H1 (cell line): ENCODE data around the gene DOCK11. TPM values are rescaled to one million over a fixed set of nuclear protein-coding genes. Genes with fewer than 3 reads are reported as not detected.

Source experiments
- CTCF ChIA-PET: fragments of 300-600 bp; sonication (Branson Sonifier 250); formaldehyde crosslinking; loops from one replicate; lab custom pipeline; 2021; ENCODE audit not compliant: partially characterized antibody; lab: Charles Lee
- POLR2A ChIA-PET: fragments of 300-600 bp; sonication (Branson Sonifier 250); formaldehyde crosslinking; loops from one replicate; lab custom pipeline; 2021; ENCODE audit warnings: inconsistent platforms; ENCODE audit not compliant: partially characterized antibody; lab: Charles Lee
- DNase-seq, 2 experiments: peaks; one replicate each; pipeline versions ENCODE4 v3.0.0 to v3.0.0-alpha.2; 2010 to 2022; ENCODE audit warnings: low spot score in 2 of 2, low read depth in 1 of 2, mixed read lengths in 1 of 2
- FAIRE-seq: peaks from 2 replicates; lab custom pipeline; 2011; peaks lifted over from hg19 to GRCh38; lab: Jason Lieb, UNC
- H2AFZ ChIP-seq: 2 replicates; pipeline ENCODE4 v1.8.1; 2012; ENCODE audit warnings: low read length, inconsistent platforms
- H2AK5ac ChIP-seq: 2 replicates; pipeline ENCODE4 v1.6.1; 2013; ENCODE audit warnings: low read depth, low read length
- H2BK120ac ChIP-seq: replicated peaks from 2 replicates; pipeline ENCODE3; 2013; ENCODE audit warnings: low read depth, low read length, inconsistent platforms
- H2BK12ac ChIP-seq: 2 replicates; pipeline ENCODE4 v1.6.1; 2013; ENCODE audit warnings: low read depth, low read length
- H2BK15ac ChIP-seq: 2 replicates; pipeline ENCODE4 v1.6.1; 2013; ENCODE audit warnings: low read length
- H2BK20ac ChIP-seq: 2 replicates; pipeline ENCODE4 v1.6.1; 2013; ENCODE audit warnings: low read length
- H2BK5ac ChIP-seq: 2 replicates; pipeline ENCODE4 v1.6.1; 2013; ENCODE audit warnings: low read depth, low read length
- H3K14ac ChIP-seq: 2 replicates; pipeline ENCODE4 v1.6.1; 2013; ENCODE audit warnings: inconsistent platforms; ENCODE audit not compliant: insufficient read length
- H3K18ac ChIP-seq: 2 replicates; pipeline ENCODE4 v1.6.1; 2013; ENCODE audit warnings: low read length; ENCODE audit errors: extremely low read depth
- H3K23ac ChIP-seq: 2 replicates; pipeline ENCODE4 v1.6.1; 2013; ENCODE audit warnings: inconsistent platforms; ENCODE audit not compliant: insufficient read length
- H3K23me2 ChIP-seq: 2 replicates; pipeline ENCODE4 v1.6.1; 2013; ENCODE audit warnings: low read depth, low read length
- H3K27ac ChIP-seq: 2 replicates; pipeline ENCODE4 v1.6.1; 2011; ENCODE audit warnings: low read depth, low read length, inconsistent platforms
- H3K27me3 ChIP-seq, 4 experiments: replicated peaks in 1 of 4; 1 replicate in 1 of 4; 2 replicates in 3 of 4; pipeline versions ENCODE4 v1.6.1 to v1.8.1; 2011 to 2013; ENCODE audit warnings: low read length in 3 of 4, mild to moderate bottlenecking in 3 of 4, inconsistent platforms in 2 of 4, mixed read lengths in 2 of 4, moderate library complexity in 1 of 4; ENCODE audit not compliant: control insufficient read depth in 3 of 4, insufficient read depth in 3 of 4; ENCODE audit errors: extremely low read depth in 1 of 4
- H3K36me3 ChIP-seq, 4 experiments: 2 replicates each; pipeline versions ENCODE4 v1.6.1 to v1.8.1; 2011 to 2013; ENCODE audit warnings: mild to moderate bottlenecking in 4 of 4, low read length in 3 of 4, moderate library complexity in 2 of 4, control low read depth in 1 of 4, inconsistent platforms in 1 of 4; ENCODE audit not compliant: insufficient read depth in 4 of 4, control insufficient read depth in 2 of 4
- H3K4ac ChIP-seq: replicated peaks from 2 replicates; pipeline ENCODE3; 2013; ENCODE audit warnings: low read length, low read depth, mixed read lengths, inconsistent platforms; ENCODE audit not compliant: insufficient read length
- H3K4me1 ChIP-seq, 4 experiments: replicated peaks in 1 of 4; 1 replicate in 1 of 4; 2 replicates in 3 of 4; pipeline versions ENCODE4 v1.6.1 to v1.8.1; 2011 to 2013; ENCODE audit warnings: low read length in 3 of 4, inconsistent platforms in 2 of 4, mixed read lengths in 1 of 4; ENCODE audit not compliant: insufficient read depth in 4 of 4, control insufficient read depth in 3 of 4
- H3K4me2 ChIP-seq, 2 experiments: 2 replicates each; pipeline versions ENCODE4 v1.6.1 to v1.8.1; 2011 to 2013; ENCODE audit warnings: low read depth in 2 of 2, low read length in 2 of 2, control low read depth in 1 of 2, inconsistent platforms in 1 of 2, mild to moderate bottlenecking in 1 of 2; ENCODE audit not compliant: insufficient read depth in 1 of 2
- H3K4me3 ChIP-seq, 4 experiments: fragments of 200-600, 300-600 bp in 1 of 4; sonication (generic), shearing (Covaris generic), sonication (Bioruptor Twin) in 1 of 4; 2 replicates each; pipeline versions ENCODE4 v1.5.1 to v1.8.1; 2011 to 2016; ENCODE audit warnings: low read length in 4 of 4, low read depth in 3 of 4, control low read depth in 2 of 4, inconsistent platforms in 2 of 4, mild to moderate bottlenecking in 2 of 4, mixed read lengths in 1 of 4, moderate library complexity in 1 of 4; ENCODE audit not compliant: insufficient read depth in 2 of 4; ENCODE audit errors: extremely low read depth in 1 of 4
- H3K56ac ChIP-seq: replicated peaks from 2 replicates; pipeline ENCODE3; 2013; ENCODE audit warnings: low read depth, mild to moderate bottlenecking, mixed read lengths, low read length, inconsistent platforms; ENCODE audit not compliant: insufficient read length
- H3K79me1 ChIP-seq: 2 replicates; pipeline ENCODE4 v1.6.1; 2013; ENCODE audit warnings: low read depth, low read length, control low read depth
- H3K79me2 ChIP-seq, 2 experiments: 2 replicates each; pipeline versions ENCODE4 v1.6.1 to v1.8.1; 2012 to 2013; ENCODE audit warnings: low read length in 2 of 2, mild to moderate bottlenecking in 2 of 2, inconsistent platforms in 1 of 2; ENCODE audit not compliant: insufficient read depth in 2 of 2, control insufficient read depth in 1 of 2
- H3K9ac ChIP-seq, 4 experiments: replicated peaks in 1 of 4; 1 replicate in 1 of 4; 2 replicates in 3 of 4; pipeline versions ENCODE4 v1.6.1 to v1.8.1; 2011 to 2013; ENCODE audit warnings: low read depth in 3 of 4, low read length in 3 of 4, control low read depth in 2 of 4, mild to moderate bottlenecking in 2 of 4, moderate library complexity in 2 of 4, inconsistent platforms in 1 of 4; ENCODE audit errors: extremely low read depth in 1 of 4
- H3K9me3 ChIP-seq, 2 experiments: 2 replicates each; pipeline versions ENCODE4 v1.6.1 to v1.8.1; 2012 to 2013; ENCODE audit warnings: mild to moderate bottlenecking in 2 of 2, moderate library complexity in 2 of 2, control low read depth in 1 of 2, inconsistent platforms in 1 of 2, low read depth in 1 of 2, low read length in 1 of 2, mixed read lengths in 1 of 2; ENCODE audit not compliant: insufficient read depth in 2 of 2
- H4K20me1 ChIP-seq, 2 experiments: replicated peaks in 1 of 2; 2 replicates each; pipeline versions ENCODE3 to v1.8.1; 2011 to 2013; ENCODE audit warnings: inconsistent platforms in 2 of 2, low read length in 2 of 2, mild to moderate bottlenecking in 1 of 2; ENCODE audit not compliant: insufficient read depth in 2 of 2, control insufficient read depth in 1 of 2
- H4K5ac ChIP-seq: 2 replicates; pipeline ENCODE4 v1.6.1; 2013; ENCODE audit warnings: low read length, low read depth, mixed read lengths, inconsistent platforms; ENCODE audit not compliant: insufficient read length
- H4K8ac ChIP-seq: 2 replicates; pipeline ENCODE4 v1.8.0; 2013; ENCODE audit warnings: mild to moderate bottlenecking, moderate library complexity, low read length, inconsistent platforms; ENCODE audit not compliant: insufficient read depth; ENCODE audit errors: extremely low read depth
- H4K91ac ChIP-seq: replicated peaks from 2 replicates; pipeline ENCODE3; 2013; ENCODE audit warnings: low read length, mixed read lengths, inconsistent platforms; ENCODE audit not compliant: insufficient read length
- BCL11A ChIP-seq, 2 experiments: IDR thresholded peaks; one replicate each; pipeline ENCODE4 v1.6.1; 2011; ENCODE audit warnings: low read depth in 2 of 2, low read length in 2 of 2, mild to moderate bottlenecking in 2 of 2
- CREB1 ChIP-seq: IDR thresholded peaks from 2 replicates; pipeline ENCODE4 v1.6.1; 2012; ENCODE audit warnings: inconsistent platforms
- CTBP2 ChIP-seq: IDR thresholded peaks from 2 replicates; pipeline ENCODE4 v1.7.0; 2011; ENCODE audit warnings: borderline replicate concordance, mild to moderate bottlenecking, moderate library complexity, mixed read lengths, low read length; ENCODE audit not compliant: insufficient read depth, insufficient read length
- EGR1 ChIP-seq: IDR thresholded peaks from 2 replicates; pipeline ENCODE4 v1.6.1; 2011; ENCODE audit warnings: low read depth, low read length, borderline replicate concordance
- KDM1A ChIP-seq: fragments of 200-600, 300-600 bp; sonication (generic); IDR thresholded peaks from 2 replicates; pipeline ENCODE4 v1.7.1; 2016; ENCODE audit warnings: mild to moderate bottlenecking, low read length, borderline replicate concordance
- MAFK ChIP-seq: IDR thresholded peaks from 2 replicates; pipeline ENCODE4 v1.6.1; 2012; ENCODE audit warnings: low read depth, mild to moderate bottlenecking, improper control_type of control experiment, low read length
- RXRA ChIP-seq: IDR thresholded peaks from 2 replicates; pipeline ENCODE4 v1.6.1; 2011; ENCODE audit warnings: low read depth, mild to moderate bottlenecking, low read length, moderate library complexity; ENCODE audit not compliant: insufficient read depth
- SIN3A ChIP-seq, 2 experiments: IDR thresholded peaks in 1 of 2; conservative IDR thresholded peaks in 1 of 2; 2 replicates each; pipeline ENCODE4 v1.6.1; 2011 to 2012; ENCODE audit warnings: low read length in 2 of 2, improper control_type of control experiment in 1 of 2, low read depth in 1 of 2, mild to moderate bottlenecking in 1 of 2
- TCF12 ChIP-seq: IDR thresholded peaks from 2 replicates; pipeline ENCODE4 v1.6.1; 2011; ENCODE audit warnings: low read depth, mild to moderate bottlenecking, low read length
- TEAD4 ChIP-seq: IDR thresholded peaks from 2 replicates; pipeline ENCODE4 v1.6.1; 2012; ENCODE audit warnings: low read depth, low read length, inconsistent platforms, mixed read lengths
- USF2 ChIP-seq: IDR thresholded peaks from 2 replicates; pipeline ENCODE4 v1.6.1; 2011; ENCODE audit warnings: low read length, improper control_type of control experiment
- YY1 ChIP-seq: IDR thresholded peaks from 2 replicates; pipeline ENCODE4 v1.6.1; 2011; ENCODE audit warnings: low read depth, mild to moderate bottlenecking, low read length
- WGBS, 2 experiments: shearing (Covaris generic) in 1 of 2; methylation state at CpG; one replicate each; pipeline versions ENCODE4 v1.1.6 to v1.1.7; 2013 to 2015; ENCODE audit warnings: low lambda C conversion rate in 2 of 2, mixed read lengths in 2 of 2, inconsistent platforms in 1 of 2, low coverage in 1 of 2, missing lambda C conversion rate in 1 of 2; ENCODE audit not compliant: insufficient replicate concordance in 2 of 2, insufficient coverage in 1 of 2, insufficient read length in 1 of 2; ENCODE audit errors: extremely low coverage in 1 of 2, missing lambda C conversion rate in 1 of 2; 5-methylcytosine and 5-hydroxymethylcytosine counted together
- polyA plus RNA-seq, 7 experiments: library from polyadenylated mRNA; depleted of rRNA in 3 of 7; stranded (reverse) in 5 of 7; unstranded in 2 of 7; fragments of >200 nt in 5 of 7; fragments of 200-250 nt in 2 of 7; gene quantifications; 1 replicate in 5 of 7; 2 replicates in 1 of 7; 4 replicates in 1 of 7; pipeline versions ENCODE4 v1.2.1 to v1.2.3, GENCODE V29; 2011 to 2013; ENCODE audit warnings: missing spikeins in 2 of 7, mixed read lengths in 2 of 7
- total RNA-seq: library from RNA; stranded (reverse); fragmentation: NEBNext Ultra II Directional; extraction: Animal tissue kit (Norgen Biotek cat#: 25700); gene quantifications from 2 replicates; pipeline ENCODE4 v1.2.1, GENCODE V29; 2021

Gene DOCK11
- total and polyA plus RNA-seq, 2 of the 8 experiments (the other 6 are each of a cell fraction or from before 2014, with no cell fraction given) = 4.9 to 12.0 TPM

- Histone ChIP-seq H4K5ac (no peak overlapping the region), H3K27me3 (no peaks in the 10 kb centered on the region), H2BK20ac (no peak overlapping the region), H3K27ac (no peak overlapping the region), H2BK120ac (no peak overlapping the region), H4K91ac (no peak overlapping the region), H3K4me2 (no peak overlapping the region), H2BK5ac (no peak overlapping the region), H3K9ac (no peak overlapping the region), H3K23ac (no peak overlapping the region), H3K14ac (no peak overlapping the region), H4K20me1 (no peaks in the 10 kb centered on the region), H2AFZ (no peak overlapping the region), H3K36me3 (no peaks in the 10 kb centered on the region), H4K8ac (no peak overlapping the region), H3K18ac (no peak overlapping the region), H3K79me1 (no peaks in the 10 kb centered on the region), H3K56ac (no peak overlapping the region), H3K4ac (no peak overlapping the region), H2BK12ac (no peak overlapping the region), H3K9me3 (no peaks in the 10 kb centered on the region), H2BK15ac (no peak overlapping the region), H3K23me2 (no peaks in the 10 kb centered on the region), H3K4me3 (no peak overlapping the region), H3K79me2 (no peaks in the 10 kb centered on the region), H2AK5ac (no peak overlapping the region), H3K4me1 (peaks cover 0 to 6% (median under 1%) of the 10 kb centered on the region in 4 experiments; a peak in 3 of 7 replicates)
- CTCF ChIA-PET = no interaction called here
- POLR2A ChIA-PET = no interaction called here
- no peak for FAIRE-seq
- 97% methylated on average over 3 of the region's 3 CpGs; no CpG with 5 or more reads in 1 of the 2 experiments for WGBS, 2 experiments
- no peak for DNase-seq
- TF ChIP-seq RXRA (no peak), MAFK (no peak), CTBP2 (no peak), CREB1 (no peak), SIN3A (conservative IDR thresholded peaks at IDR 0.05 in 1 of 2, IDR thresholded peaks at IDR 0.05 in 1 of 2; ENCODE audit: low read depth in 1 of 2, low read length in 2 of 2) (no peak), YY1 (no peak), TCF12 (no peak), BCL11A (IDR thresholded peaks at IDR 0.05; ENCODE audit: low read depth in 2 of 2, low read length in 2 of 2) (no peak), KDM1A (no peak), EGR1 (no peak), USF2 (no peak), TEAD4 (no peak)
Observed at GRCh38 chrX:118541482-118541881, 45.9 kb downstream of the DOCK11 start.
